GM23338 (cell line): Measurements from ENCODE around the gene CPE. TPM values are rescaled to one million over a fixed set of nuclear protein-coding genes. Genes with fewer than 3 reads are reported as not detected.

Experiments
- ATAC-seq: fragments of 200-7000 bp; cut with Tn5 transposase; 3 replicates; pipeline ENCODE4 v1.9.1; 2020
- DNase-seq: peaks from one replicate; pipeline ENCODE4 v3.0.0-alpha.2; 2015; ENCODE audit warnings: low spot score
- H2AFZ ChIP-seq: fragments of 200-600 bp; sonication (generic); 2 replicates; pipeline ENCODE4 v1.8.0; 2016; ENCODE audit warnings: antibody characterized with exemption, mild to moderate bottlenecking, moderate library complexity
- H3F3A ChIP-seq: fragments of 200-600 bp; sonication (generic); replicated peaks from 2 replicates; pipeline ENCODE4 v1.8.0; 2017; ENCODE audit warnings: antibody characterized with exemption, mixed run types, low read depth
- H3K27ac ChIP-seq: fragments of 200-600 bp; sonication (generic); 2 replicates; pipeline ENCODE4 v1.6.1; 2016; ENCODE audit warnings: low read depth
- H3K27me3 ChIP-seq: fragments of 200-600 bp; sonication (generic); 2 replicates; pipeline ENCODE4 v1.8.0; 2016; ENCODE audit warnings: mild to moderate bottlenecking, mixed run types, moderate library complexity; ENCODE audit not compliant: insufficient read depth
- H3K36me3 ChIP-seq: fragments of 200-600 bp; sonication (generic); 2 replicates; pipeline ENCODE4 v1.8.0; 2016; ENCODE audit warnings: mild to moderate bottlenecking; ENCODE audit not compliant: insufficient read depth
- H3K4me1 ChIP-seq: fragments of 200-600 bp; sonication (generic); 2 replicates; pipeline ENCODE4 v1.8.0; 2016; ENCODE audit warnings: mild to moderate bottlenecking, moderate library complexity; ENCODE audit not compliant: insufficient read depth
- H3K4me2 ChIP-seq: fragments of 200-600 bp; sonication (generic); 2 replicates; pipeline ENCODE4 v1.7.1; 2017; ENCODE audit warnings: mixed run types
- H3K4me3 ChIP-seq: fragments of 200-600 bp; sonication (generic); 2 replicates; pipeline ENCODE4 v1.6.1; 2016; ENCODE audit warnings: mixed run types
- H3K79me2 ChIP-seq: fragments of 200-600 bp; sonication (generic); replicated peaks from 2 replicates; pipeline ENCODE4 v1.8.0; 2017; ENCODE audit warnings: mild to moderate bottlenecking; ENCODE audit not compliant: insufficient read depth
- H3K9me2 ChIP-seq: fragments of 200-600 bp; sonication (generic); 2 replicates; pipeline ENCODE4 v1.8.0; 2017; ENCODE audit not compliant: insufficient read depth
- H4K20me1 ChIP-seq: fragments of 200-600 bp; sonication (generic); replicated peaks from 2 replicates; pipeline ENCODE4 v1.8.0; 2017; ENCODE audit warnings: mild to moderate bottlenecking; ENCODE audit not compliant: insufficient read depth
- H3K27ac Mint-ChIP-seq: 2 replicates; pipeline ENCODE4 v1.8.0; 2020; ENCODE audit warnings: inconsistent platforms, mild to moderate bottlenecking, moderate library complexity, mixed read lengths
- H3K27me3 Mint-ChIP-seq: 3 replicates; pipeline ENCODE4 v1.8.0; 2022; ENCODE audit warnings: low read depth, mild to moderate bottlenecking, moderate library complexity, mixed read lengths, inconsistent platforms; ENCODE audit not compliant: insufficient read depth, poor library complexity
- H3K36me3 Mint-ChIP-seq: 3 replicates; pipeline ENCODE4 v1.8.0; 2021; ENCODE audit warnings: low read depth, mild to moderate bottlenecking, inconsistent platforms, moderate library complexity, mixed read lengths
- H3K4me1 Mint-ChIP-seq: 3 replicates; pipeline ENCODE4 v1.8.0; 2020; ENCODE audit warnings: mild to moderate bottlenecking, inconsistent platforms, mixed read lengths
- H3K4me3 Mint-ChIP-seq: 3 replicates; pipeline ENCODE4 v1.8.0; 2021; ENCODE audit warnings: moderate library complexity, mild to moderate bottlenecking, inconsistent platforms, mixed read lengths
- H3K9me3 Mint-ChIP-seq: 3 replicates; pipeline ENCODE4 v1.8.0; 2020; ENCODE audit warnings: moderate library complexity, mild to moderate bottlenecking, inconsistent platforms, mixed read lengths
- EZH2 ChIP-seq: fragments of 200-600 bp; sonication (generic); IDR thresholded peaks from one replicate; pipeline ENCODE4 v1.8.0; 2017; ENCODE audit warnings: antibody characterized with exemption, mild to moderate bottlenecking, low read depth; ENCODE audit not compliant: unreplicated experiment
- EZH2phosphoT487 ChIP-seq: fragments of 200-600 bp; sonication (generic); IDR thresholded peaks from one replicate; pipeline ENCODE4 v1.8.1; 2018; ENCODE audit warnings: antibody characterized with exemption; ENCODE audit not compliant: unreplicated experiment
- NANOG ChIP-seq: IDR thresholded peaks from 2 replicates; pipeline ENCODE4 v1.6.1; 2016; ENCODE audit warnings: antibody characterized with exemption, borderline replicate concordance
- ZNF114 ChIP-seq: fragments of 250-450 bp; sonication (Bioruptor Pico); IDR thresholded peaks from 2 replicates; pipeline ENCODE4 v1.5.0; 2020; ENCODE audit warnings: mild to moderate bottlenecking, moderate library complexity
- ZNF331 ChIP-seq: fragments of 250-450 bp; sonication (Bioruptor Pico); IDR thresholded peaks from 2 replicates; pipeline ENCODE4 v1.5.0; 2020; ENCODE audit warnings: low read depth, mild to moderate bottlenecking, moderate library complexity
- polyA plus RNA-seq: library from polyadenylated mRNA; unstranded; fragments of >200 nt; fragmentation: Nextera tagmentation; extraction: Ambion mirVana; gene quantifications from 2 replicates; pipeline ENCODE4 v1.2.1, GENCODE V29; 2016
- total RNA-seq: library from RNA; depleted of rRNA; stranded (reverse); fragments of >200 nt; shearing (Covaris generic); gene quantifications from 2 replicates; pipeline ENCODE4 v1.2.3, GENCODE V29; 2014
- TF ChIP-seq, protein P1 (sequence below): IDR thresholded peaks from one replicate; pipeline ENCODE4 v1.6.1; 2018; ENCODE audit warnings: antibody characterized with exemption; ENCODE audit not compliant: unreplicated experiment
- TF ChIP-seq, protein P2 (sequence below), 2 experiments: fragments of 200-600 bp in 1 of 2; sonication (generic) in 1 of 2; conservative IDR thresholded peaks; 2 replicates each; pipeline versions ENCODE4 v1.5.1 to v1.6.1; 2016 to 2017; ENCODE audit warnings: antibody characterized with exemption in 2 of 2, low read depth in 2 of 2, mild to moderate bottlenecking in 2 of 2, moderate library complexity in 1 of 2
- TF ChIP-seq, protein P3 (sequence below): IDR thresholded peaks from 2 replicates; pipeline ENCODE4 v1.6.1; 2016; ENCODE audit warnings: antibody characterized with exemption

Gene CPE
- total and polyA plus RNA-seq, 2 experiments from 2014 or later = 10.3 to 16.5 TPM

DNA sequence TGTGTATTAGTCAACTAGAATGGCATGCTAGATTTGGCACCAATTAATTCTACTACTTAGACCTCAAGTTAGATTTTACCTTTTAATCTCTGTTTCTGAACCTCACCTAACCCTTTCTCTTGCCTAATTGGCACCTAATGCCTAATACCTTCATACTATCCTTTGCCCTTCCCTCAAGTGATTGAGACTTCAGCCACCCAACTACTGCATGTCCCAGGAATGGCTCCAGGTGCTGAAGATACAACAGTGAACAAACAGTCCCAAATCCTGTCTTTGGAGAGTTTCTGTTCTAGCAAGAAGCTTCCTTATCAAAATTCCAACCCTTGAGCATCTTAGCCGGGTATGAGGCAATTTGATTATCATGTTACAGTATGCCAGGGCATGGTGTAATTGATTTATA, 139.9 kb downstream of the CPE start:
- ATAC-seq (no peak), DNase-seq (no peak)
- H3K4me3 Mint-ChIP-seq = no peak overlapping the region
- Histone ChIP-seq H3K36me3 (no peaks in the 10 kb centered on the region), H3K9me2 (peaks cover 4% of the 10 kb centered on the region; the same call in 1 of the 2 replicates), H3K4me2 (no peak overlapping the region), H2AFZ (no peak overlapping the region), H4K20me1 (no peaks in the 10 kb centered on the region), H3F3A (no peaks in the 10 kb centered on the region), H3K79me2 (no peaks in the 10 kb centered on the region), H3K27me3 (no peaks in the 10 kb centered on the region), H3K4me3 (no peak overlapping the region), H3K4me1 (no peaks in the 10 kb centered on the region), H3K27ac (no peak overlapping the region)
- H3K36me3 Mint-ChIP-seq = no peaks in the 10 kb centered on the region
- H3K27me3 Mint-ChIP-seq = no peaks in the 10 kb centered on the region
- no peak overlapping the region for H3K27ac Mint-ChIP-seq
- no peak for TF ChIP-seq NANOG
- H3K9me3 Mint-ChIP-seq = no peaks in the 10 kb centered on the region
- no peaks in the 10 kb centered on the region for H3K4me1 Mint-ChIP-seq

DNA sequence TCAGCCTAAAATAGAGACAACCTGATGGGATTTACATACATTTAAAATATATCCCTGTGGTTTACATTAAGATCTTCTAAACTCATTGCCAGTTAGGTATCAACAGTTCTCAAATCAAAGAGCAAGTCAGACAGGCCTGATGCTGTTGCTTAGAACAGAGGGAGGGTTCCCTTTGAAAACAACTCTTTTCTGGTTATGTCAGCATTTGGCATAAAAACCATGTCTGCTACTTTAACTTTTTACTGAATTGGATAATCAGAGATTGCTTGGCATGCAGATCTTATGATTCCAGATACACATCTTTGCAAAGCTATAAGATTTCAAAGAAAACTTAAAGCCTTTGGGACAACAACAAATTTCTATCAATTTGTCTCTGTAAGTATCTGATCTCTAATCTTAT, 140.8 kb downstream of the CPE start:
- no peak overlapping the region for H2AFZ ChIP-seq
- no peaks in the 10 kb centered on the region for H3K36me3 ChIP-seq
- H3K9me2 ChIP-seq = peaks cover 4% of the 10 kb centered on the region; the same call in 1 of the 2 replicates
- no peaks in the 10 kb centered on the region for H4K20me1 ChIP-seq
- no peak overlapping the region for H3K4me2 ChIP-seq
- TF ChIP-seq, protein P1, sequence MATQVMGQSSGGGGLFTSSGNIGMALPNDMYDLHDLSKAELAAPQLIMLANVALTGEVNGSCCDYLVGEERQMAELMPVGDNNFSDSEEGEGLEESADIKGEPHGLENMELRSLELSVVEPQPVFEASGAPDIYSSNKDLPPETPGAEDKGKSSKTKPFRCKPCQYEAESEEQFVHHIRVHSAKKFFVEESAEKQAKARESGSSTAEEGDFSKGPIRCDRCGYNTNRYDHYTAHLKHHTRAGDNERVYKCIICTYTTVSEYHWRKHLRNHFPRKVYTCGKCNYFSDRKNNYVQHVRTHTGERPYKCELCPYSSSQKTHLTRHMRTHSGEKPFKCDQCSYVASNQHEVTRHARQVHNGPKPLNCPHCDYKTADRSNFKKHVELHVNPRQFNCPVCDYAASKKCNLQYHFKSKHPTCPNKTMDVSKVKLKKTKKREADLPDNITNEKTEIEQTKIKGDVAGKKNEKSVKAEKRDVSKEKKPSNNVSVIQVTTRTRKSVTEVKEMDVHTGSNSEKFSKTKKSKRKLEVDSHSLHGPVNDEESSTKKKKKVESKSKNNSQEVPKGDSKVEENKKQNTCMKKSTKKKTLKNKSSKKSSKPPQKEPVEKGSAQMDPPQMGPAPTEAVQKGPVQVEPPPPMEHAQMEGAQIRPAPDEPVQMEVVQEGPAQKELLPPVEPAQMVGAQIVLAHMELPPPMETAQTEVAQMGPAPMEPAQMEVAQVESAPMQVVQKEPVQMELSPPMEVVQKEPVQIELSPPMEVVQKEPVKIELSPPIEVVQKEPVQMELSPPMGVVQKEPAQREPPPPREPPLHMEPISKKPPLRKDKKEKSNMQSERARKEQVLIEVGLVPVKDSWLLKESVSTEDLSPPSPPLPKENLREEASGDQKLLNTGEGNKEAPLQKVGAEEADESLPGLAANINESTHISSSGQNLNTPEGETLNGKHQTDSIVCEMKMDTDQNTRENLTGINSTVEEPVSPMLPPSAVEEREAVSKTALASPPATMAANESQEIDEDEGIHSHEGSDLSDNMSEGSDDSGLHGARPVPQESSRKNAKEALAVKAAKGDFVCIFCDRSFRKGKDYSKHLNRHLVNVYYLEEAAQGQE = no peak
- TF ChIP-seq ZNF114 (no peak), EZH2 (no peak), NANOG (no peak), ZNF331 (no peak), EZH2phosphoT487 (no peak)
- TF ChIP-seq, protein P2, sequence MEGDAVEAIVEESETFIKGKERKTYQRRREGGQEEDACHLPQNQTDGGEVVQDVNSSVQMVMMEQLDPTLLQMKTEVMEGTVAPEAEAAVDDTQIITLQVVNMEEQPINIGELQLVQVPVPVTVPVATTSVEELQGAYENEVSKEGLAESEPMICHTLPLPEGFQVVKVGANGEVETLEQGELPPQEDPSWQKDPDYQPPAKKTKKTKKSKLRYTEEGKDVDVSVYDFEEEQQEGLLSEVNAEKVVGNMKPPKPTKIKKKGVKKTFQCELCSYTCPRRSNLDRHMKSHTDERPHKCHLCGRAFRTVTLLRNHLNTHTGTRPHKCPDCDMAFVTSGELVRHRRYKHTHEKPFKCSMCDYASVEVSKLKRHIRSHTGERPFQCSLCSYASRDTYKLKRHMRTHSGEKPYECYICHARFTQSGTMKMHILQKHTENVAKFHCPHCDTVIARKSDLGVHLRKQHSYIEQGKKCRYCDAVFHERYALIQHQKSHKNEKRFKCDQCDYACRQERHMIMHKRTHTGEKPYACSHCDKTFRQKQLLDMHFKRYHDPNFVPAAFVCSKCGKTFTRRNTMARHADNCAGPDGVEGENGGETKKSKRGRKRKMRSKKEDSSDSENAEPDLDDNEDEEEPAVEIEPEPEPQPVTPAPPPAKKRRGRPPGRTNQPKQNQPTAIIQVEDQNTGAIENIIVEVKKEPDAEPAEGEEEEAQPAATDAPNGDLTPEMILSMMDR (conservative IDR thresholded peaks at IDR 0.05; ENCODE audit: low read depth in 2 of 2) = no peak
- TF ChIP-seq, protein P3, sequence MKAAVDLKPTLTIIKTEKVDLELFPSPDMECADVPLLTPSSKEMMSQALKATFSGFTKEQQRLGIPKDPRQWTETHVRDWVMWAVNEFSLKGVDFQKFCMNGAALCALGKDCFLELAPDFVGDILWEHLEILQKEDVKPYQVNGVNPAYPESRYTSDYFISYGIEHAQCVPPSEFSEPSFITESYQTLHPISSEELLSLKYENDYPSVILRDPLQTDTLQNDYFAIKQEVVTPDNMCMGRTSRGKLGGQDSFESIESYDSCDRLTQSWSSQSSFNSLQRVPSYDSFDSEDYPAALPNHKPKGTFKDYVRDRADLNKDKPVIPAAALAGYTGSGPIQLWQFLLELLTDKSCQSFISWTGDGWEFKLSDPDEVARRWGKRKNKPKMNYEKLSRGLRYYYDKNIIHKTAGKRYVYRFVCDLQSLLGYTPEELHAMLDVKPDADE = no peak
- Mint-ChIP-seq H3K36me3 (no peaks in the 10 kb centered on the region), H3K4me3 (no peak overlapping the region), H3K27me3 (no peaks in the 10 kb centered on the region), H3K4me1 (no peaks in the 10 kb centered on the region), H3K9me3 (no peaks in the 10 kb centered on the region), H3K27ac (no peak overlapping the region)
- H3K4me3 ChIP-seq = no peak overlapping the region
- H3K4me1 ChIP-seq = no peaks in the 10 kb centered on the region
- ATAC-seq (no peak), DNase-seq (no peak)
- no peaks in the 10 kb centered on the region for H3K27me3 ChIP-seq
- no peaks in the 10 kb centered on the region for H3K79me2 ChIP-seq
- no peaks in the 10 kb centered on the region for H3F3A ChIP-seq
- no peak overlapping the region for H3K27ac ChIP-seq
